ENCODE results near the gene GABRA1. TPM values are rescaled to one million over a fixed set of nuclear protein-coding genes. Genes with fewer than 3 reads are reported as not detected.
A peak's percentile ranks its signal among the peaks of the same experiment; 100 is the strongest.

The GABRA1 gene
- total RNA-seq (2014; rRNA removed; shearing (Covaris generic)) = not detected in 2 replicates

- no peak for DNase-seq (ENCODE audit: low read depth)
These were observed at the start of gene GABRA1 for GRCh38 chr5:161847941-161848391. GABRA1 (plus strand) TSS chr5:161848120; CDS start chr5:161850811, 2,691 bp downstream.

- DNase-seq (ENCODE audit: low read depth) = no peak
These were observed 48.6 kb upstream of the GABRA1 start for GRCh38 chr5:161799316-161799715.

- no peak for DNase-seq (ENCODE audit: low read depth)
These were observed 43.7 kb upstream of the GABRA1 start for GRCh38 chr5:161804263-161804662.

- peak; percentile 1 for DNase-seq (ENCODE audit: low read depth)
These were observed 1.2 kb upstream of the GABRA1 start for GRCh38 chr5:161846746-161847145.

GRCh38 chr5:161847447-161847846, 473 bp upstream of the GABRA1 start:
- DNase-seq (ENCODE audit: low read depth) = no peak

GRCh38 chr5:161850491-161850890, 2.6 kb downstream of the GABRA1 start:
- DNase-seq (ENCODE audit: low read depth) = no peak

GRCh38 chr5:161851691-161852299, 3.9 kb downstream of the GABRA1 start:
- DNase-seq (ENCODE audit: low read depth) = no peak

- DNase-seq (ENCODE audit: low read depth) = no peak
These were observed 9.4 kb downstream of the GABRA1 start for GRCh38 chr5:161857358-161857757.

- DNase-seq (ENCODE audit: low read depth) = no peak
These were observed 15.3 kb downstream of the GABRA1 start for GRCh38 chr5:161863259-161863658.

- no peak for DNase-seq (ENCODE audit: low read depth)
These were observed 15.9 kb downstream of the GABRA1 start for GRCh38 chr5:161863811-161864210.

GRCh38 chr5:161865510-161865909, 17.6 kb downstream of the GABRA1 start:
- no peak for DNase-seq (ENCODE audit: low read depth)

GRCh38 chr5:161889971-161890370, 42.1 kb downstream of the GABRA1 start:
- DNase-seq (ENCODE audit: low read depth) = no peak

GRCh38 chr5:161895514-161895913, 47.6 kb downstream of the GABRA1 start:
- no peak for DNase-seq (ENCODE audit: low read depth)

- DNase-seq (ENCODE audit: low read depth) = no peak
These were observed 49.1 kb downstream of the GABRA1 start for GRCh38 chr5:161897033-161897432.

- no peak for DNase-seq (ENCODE audit: low read depth)
These were observed 51.7 kb downstream of the GABRA1 start for GRCh38 chr5:161899590-161899989.

- no peak for DNase-seq (ENCODE audit: low read depth)
These were observed 53.1 kb downstream of the GABRA1 start for GRCh38 chr5:161900981-161901380.

- no peak for DNase-seq (ENCODE audit: low read depth)
These were observed 73.9 kb downstream of the GABRA1 start for GRCh38 chr5:161921781-161922180.

- DNase-seq (ENCODE audit: low read depth) = no peak
These were observed 76.3 kb downstream of the GABRA1 start for GRCh38 chr5:161924270-161924669.

GRCh38 chr5:161925960-161926359, 78.0 kb downstream of the GABRA1 start:
- no peak for DNase-seq (ENCODE audit: low read depth)

GRCh38 chr5:161934486-161934885, 86.6 kb downstream of the GABRA1 start:
- no peak for DNase-seq (ENCODE audit: low read depth)

- DNase-seq (ENCODE audit: low read depth) = no peak
These were observed 97.1 kb downstream of the GABRA1 start for GRCh38 chr5:161944974-161945373.

GRCh38 chr5:161946911-161947310, 99.0 kb downstream of the GABRA1 start:
- no peak for DNase-seq (ENCODE audit: low read depth)
